ENCODE measurements around the gene RAD51B. TPM values are rescaled to one million over a fixed set of nuclear protein-coding genes. Genes with fewer than 3 reads are reported as not detected.

The RAD51B gene
- total RNA-seq, 1 donor from 2014 or later = 26.1 TPM

DNA sequence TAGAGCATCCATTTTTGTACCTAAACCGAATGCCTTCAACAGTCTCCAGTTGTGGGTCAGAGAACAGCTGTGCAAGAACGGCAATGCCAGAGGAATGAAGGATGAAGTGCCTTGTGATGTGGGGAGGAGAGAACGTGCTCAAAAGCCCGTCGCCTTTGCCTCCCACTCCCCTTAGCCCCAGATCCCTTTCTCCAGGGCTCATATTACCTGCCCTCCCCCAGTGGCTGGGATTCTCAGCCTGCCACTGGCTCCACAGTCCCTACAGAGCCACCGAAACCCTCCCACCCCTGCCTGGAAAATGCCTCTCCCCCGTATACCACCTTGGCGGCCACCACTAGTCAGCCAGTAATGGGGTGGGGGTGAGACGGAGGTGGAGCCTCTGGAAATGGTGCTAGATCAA lies 814.8 kb downstream of the RAD51B start:
- no peaks in the 10 kb centered on the region for H3K9me3 Mint-ChIP-seq
- H3K27me3 Mint-ChIP-seq (ENCODE audit: insufficient read depth) = peaks cover 3% of the 10 kb centered on the region
- DNase-seq (ENCODE audit: low spot score) = no peak
- no peak overlapping the region for H3K4me3 Mint-ChIP-seq
- H3K36me3 Mint-ChIP-seq (ENCODE audit: low read depth) = no peaks in the 10 kb centered on the region
- intact Hi-C loops (cut with micrococcal nuclease) = no loop called here
- no peak overlapping the region for H3K27ac Mint-ChIP-seq
- peaks cover 5% of the 10 kb centered on the region for H3K4me1 Mint-ChIP-seq (ENCODE audit: low read depth)

- peaks cover 3% of the 10 kb centered on the region for H3K27me3 Mint-ChIP-seq (ENCODE audit: insufficient read depth)
- intact Hi-C loops (cut with micrococcal nuclease) = no loop called here
- peaks cover 5% of the 10 kb centered on the region for H3K4me1 Mint-ChIP-seq (ENCODE audit: low read depth)
- DNase-seq (ENCODE audit: low spot score) = no peak
- no peak overlapping the region for H3K4me3 Mint-ChIP-seq
- no peaks in the 10 kb centered on the region for H3K9me3 Mint-ChIP-seq
- H3K27ac Mint-ChIP-seq = no peak overlapping the region
- H3K36me3 Mint-ChIP-seq (ENCODE audit: low read depth) = no peaks in the 10 kb centered on the region
Observed at GRCh38 chr14:68634874-68635595, 815.5 kb downstream of the RAD51B start.

- Mint-ChIP-seq H3K27ac (no peak overlapping the region), H3K4me3 (no peak overlapping the region), H3K27me3 (ENCODE audit: insufficient read depth) (no peaks in the 10 kb centered on the region), H3K4me1 (ENCODE audit: low read depth) (peaks cover 5% of the 10 kb centered on the region), H3K9me3 (peaks cover 12% of the 10 kb centered on the region), H3K36me3 (ENCODE audit: low read depth) (no peaks in the 10 kb centered on the region)
- intact Hi-C loops (cut with micrococcal nuclease) = no loop called here
- no peak for DNase-seq (ENCODE audit: low spot score)
Observed at GRCh38 chr14:68636597-68636996, 817.0 kb downstream of the RAD51B start.

- no peaks in the 10 kb centered on the region for H3K36me3 Mint-ChIP-seq (ENCODE audit: low read depth)
- DNase-seq (ENCODE audit: low spot score) = no peak
- H3K27ac Mint-ChIP-seq = no peak overlapping the region
- peaks cover 5% of the 10 kb centered on the region for H3K4me1 Mint-ChIP-seq (ENCODE audit: low read depth)
- intact Hi-C loops (cut with micrococcal nuclease) = no loop called here
- H3K27me3 Mint-ChIP-seq (ENCODE audit: insufficient read depth) = no peaks in the 10 kb centered on the region
- peaks cover 13% of the 10 kb centered on the region for H3K9me3 Mint-ChIP-seq
- no peak overlapping the region for H3K4me3 Mint-ChIP-seq
Observed at GRCh38 chr14:68637106-68638021, 817.8 kb downstream of the RAD51B start.

DNA sequence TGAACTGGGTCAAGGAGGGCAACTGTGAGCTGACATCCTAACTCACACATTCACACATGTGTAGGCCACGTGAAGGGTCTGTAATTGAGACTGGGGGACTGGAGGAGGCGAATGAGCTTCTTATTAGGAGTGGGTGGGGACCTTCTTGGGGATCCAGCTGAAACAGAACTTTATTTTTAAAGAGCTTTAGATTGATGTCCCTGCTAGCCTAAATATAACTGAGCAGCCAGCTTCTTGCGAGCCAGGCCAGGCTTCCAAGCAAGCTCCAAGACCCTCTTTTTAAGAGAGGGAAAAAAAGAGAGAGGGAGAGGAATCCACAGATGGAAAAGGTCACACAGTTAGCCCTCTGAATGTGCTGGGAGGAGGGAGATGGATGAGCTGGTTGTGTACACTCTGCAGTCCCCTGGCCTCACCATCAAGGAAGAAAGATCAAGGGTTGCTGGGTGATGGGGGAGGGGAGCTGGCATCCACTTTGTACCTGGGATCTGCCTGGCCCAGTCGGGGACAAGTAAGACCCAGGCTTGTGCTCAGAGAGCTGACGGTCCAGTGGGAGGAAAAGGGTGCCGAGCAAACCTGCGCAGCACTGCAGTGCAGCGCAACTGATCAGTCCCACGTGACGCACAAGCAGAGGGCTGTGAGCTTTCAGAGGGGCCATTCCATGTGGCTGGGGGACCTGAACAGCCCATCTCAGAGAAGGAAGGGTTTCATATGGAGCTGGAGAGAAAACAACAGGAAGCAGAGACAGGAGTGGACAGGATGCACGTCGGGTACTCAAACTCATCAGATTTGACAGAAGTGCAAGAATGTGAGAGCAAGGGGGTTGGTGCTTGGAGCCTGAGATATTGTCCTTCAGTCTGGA lies 818.8 kb downstream of the RAD51B start:
- Mint-ChIP-seq H3K4me3 (no peak overlapping the region), H3K27me3 (ENCODE audit: insufficient read depth) (no peaks in the 10 kb centered on the region), H3K36me3 (ENCODE audit: low read depth) (no peaks in the 10 kb centered on the region), H3K27ac (no peak overlapping the region), H3K4me1 (ENCODE audit: low read depth) (peaks cover 4% of the 10 kb centered on the region), H3K9me3 (peaks cover 19% of the 10 kb centered on the region)
- intact Hi-C loops (cut with micrococcal nuclease) = no loop called here
- DNase-seq (ENCODE audit: low spot score) = no peak

GRCh38 chr14:68639000-68639757 lies 819.6 kb downstream of the RAD51B start:
- no peak for DNase-seq (ENCODE audit: low spot score)
- H3K4me1 Mint-ChIP-seq (ENCODE audit: low read depth) = no peaks in the 10 kb centered on the region
- intact Hi-C loops (cut with micrococcal nuclease) = no loop called here
- H3K9me3 Mint-ChIP-seq = peaks cover 19% of the 10 kb centered on the region
- no peak overlapping the region for H3K27ac Mint-ChIP-seq
- H3K27me3 Mint-ChIP-seq (ENCODE audit: insufficient read depth) = peaks cover 4% of the 10 kb centered on the region
- H3K36me3 Mint-ChIP-seq (ENCODE audit: low read depth) = no peaks in the 10 kb centered on the region
- no peak overlapping the region for H3K4me3 Mint-ChIP-seq

GRCh38 chr14:68639758-68640574 lies 820.4 kb downstream of the RAD51B start:
- intact Hi-C loops (cut with micrococcal nuclease) = no loop called here
- peaks cover 19% of the 10 kb centered on the region for H3K9me3 Mint-ChIP-seq
- H3K4me1 Mint-ChIP-seq (ENCODE audit: low read depth) = no peaks in the 10 kb centered on the region
- no peak for DNase-seq (ENCODE audit: low spot score)
- H3K36me3 Mint-ChIP-seq (ENCODE audit: low read depth) = no peaks in the 10 kb centered on the region
- H3K27me3 Mint-ChIP-seq (ENCODE audit: insufficient read depth) = peaks cover 5% of the 10 kb centered on the region
- no peak overlapping the region for H3K4me3 Mint-ChIP-seq
- no peak overlapping the region for H3K27ac Mint-ChIP-seq

DNA sequence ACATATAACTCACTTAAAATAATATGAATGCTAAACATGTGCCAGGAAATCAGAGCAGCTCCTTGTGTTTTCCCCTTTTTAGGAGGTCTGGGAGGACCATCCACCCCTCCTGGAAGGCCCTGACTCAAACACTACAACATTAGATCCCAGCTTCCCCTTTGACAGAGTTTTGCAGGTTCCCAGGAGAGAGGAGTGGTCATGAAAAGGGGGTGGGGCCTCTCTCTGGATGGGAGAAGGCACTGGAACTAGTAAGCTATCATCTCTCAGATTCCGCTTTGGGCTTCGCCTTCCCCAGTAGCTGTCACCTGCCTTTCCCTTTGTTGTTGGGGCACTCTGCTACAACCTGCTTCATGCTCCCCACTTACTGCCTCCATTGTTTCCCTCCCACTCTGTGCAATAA lies 824.1 kb downstream of the RAD51B start:
- no peak for DNase-seq (ENCODE audit: low spot score)
- no peak overlapping the region for H3K4me3 Mint-ChIP-seq
- no peaks in the 10 kb centered on the region for H3K36me3 Mint-ChIP-seq (ENCODE audit: low read depth)
- H3K9me3 Mint-ChIP-seq = peaks cover 19% of the 10 kb centered on the region
- H3K27ac Mint-ChIP-seq = no peak overlapping the region
- intact Hi-C loops (cut with micrococcal nuclease) = no loop called here
- H3K4me1 Mint-ChIP-seq (ENCODE audit: low read depth) = no peaks in the 10 kb centered on the region
- H3K27me3 Mint-ChIP-seq (ENCODE audit: insufficient read depth) = peaks cover 8% of the 10 kb centered on the region

DNA sequence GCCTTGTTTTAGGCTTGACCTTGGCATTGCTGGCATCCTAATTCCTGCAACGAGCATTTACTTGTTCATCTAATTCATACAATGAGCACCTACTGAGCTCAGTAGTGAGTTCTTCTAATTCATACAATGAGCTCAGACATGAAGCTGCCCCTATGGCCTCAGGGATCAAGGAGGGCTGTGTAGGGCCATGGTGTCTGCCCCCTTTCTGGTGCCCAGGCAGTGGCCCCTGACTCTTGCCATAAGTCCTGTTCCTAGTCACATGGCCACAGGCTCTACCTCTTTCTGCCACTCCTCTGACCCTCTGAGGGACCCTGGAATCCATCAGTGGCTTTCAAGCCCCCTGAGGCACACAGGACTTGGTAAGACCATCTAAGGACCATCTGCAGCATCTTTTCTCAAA lies 824.5 kb downstream of the RAD51B start:
- intact Hi-C loops (cut with micrococcal nuclease) = no loop called here
- H3K36me3 Mint-ChIP-seq (ENCODE audit: low read depth) = no peaks in the 10 kb centered on the region
- H3K27ac Mint-ChIP-seq = no peak overlapping the region
- no peak overlapping the region for H3K4me3 Mint-ChIP-seq
- H3K4me1 Mint-ChIP-seq (ENCODE audit: low read depth) = no peaks in the 10 kb centered on the region
- H3K9me3 Mint-ChIP-seq = peaks cover 19% of the 10 kb centered on the region
- DNase-seq (ENCODE audit: low spot score) = no peak
- peaks cover 8% of the 10 kb centered on the region for H3K27me3 Mint-ChIP-seq (ENCODE audit: insufficient read depth)

- no peaks in the 10 kb centered on the region for H3K36me3 Mint-ChIP-seq (ENCODE audit: low read depth)
Observed at GRCh38 chr14:68645371-68645770, 825.8 kb downstream of the RAD51B start.

DNA sequence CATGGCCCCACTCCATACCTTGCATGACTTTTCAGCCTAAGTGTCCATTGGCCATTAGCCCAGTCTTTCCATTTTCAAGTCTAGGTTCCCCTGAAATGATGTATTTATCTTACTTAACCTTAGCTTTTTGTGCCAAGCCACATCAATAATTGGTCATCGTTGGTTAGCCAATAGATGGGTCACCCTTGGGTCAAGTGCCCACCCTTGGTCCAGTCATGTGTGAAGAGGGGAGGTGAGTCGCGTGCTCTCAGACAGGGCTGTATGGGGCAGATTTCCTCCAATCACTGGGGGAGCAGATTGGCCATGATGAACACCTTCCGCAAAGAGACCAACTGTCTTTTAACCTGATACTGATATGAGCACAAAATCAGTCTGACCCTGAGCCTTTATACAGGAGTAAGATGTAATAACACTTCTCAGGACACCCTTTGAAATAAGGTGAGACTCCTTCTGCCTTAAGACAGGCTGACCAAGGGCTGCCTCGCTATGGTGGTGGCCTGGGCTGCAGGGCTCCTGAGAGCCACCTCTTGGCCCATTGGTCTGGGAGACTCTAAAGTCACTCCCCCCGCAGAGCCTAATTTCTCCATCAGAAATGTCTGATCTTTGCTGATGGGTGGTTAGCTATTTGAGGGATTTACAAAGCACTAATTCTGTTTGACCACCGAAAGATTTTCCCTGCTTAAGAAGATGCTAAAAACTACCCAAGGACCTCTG lies 830.1 kb downstream of the RAD51B start:
- Mint-ChIP-seq H3K4me1 (ENCODE audit: low read depth) (peaks cover 11% of the 10 kb centered on the region), H3K4me3 (no peak overlapping the region), H3K9me3 (no peaks in the 10 kb centered on the region), H3K27ac (no peak overlapping the region), H3K27me3 (ENCODE audit: insufficient read depth) (peaks cover 3% of the 10 kb centered on the region), H3K36me3 (ENCODE audit: low read depth) (no peaks in the 10 kb centered on the region)
- DNase-seq (ENCODE audit: low spot score) = no peak
- intact Hi-C loops (cut with micrococcal nuclease) = no loop called here

More at GRCh38 chr14:68645371-68645770, 825.8 kb downstream of the RAD51B start:
- intact Hi-C loops (cut with micrococcal nuclease) = no loop called here
- Mint-ChIP-seq H3K27ac (no peak overlapping the region), H3K4me1 (ENCODE audit: low read depth) (peaks cover 1% of the 10 kb centered on the region), H3K9me3 (peaks cover 17% of the 10 kb centered on the region), H3K4me3 (no peak overlapping the region), H3K27me3 (ENCODE audit: insufficient read depth) (peaks cover 8% of the 10 kb centered on the region)
- DNase-seq (ENCODE audit: low spot score) = no peak
